ENCODE data around the gene HOXB8. TPM values are rescaled to one million over a fixed set of nuclear protein-coding genes. Genes with fewer than 3 reads are reported as not detected.

HOXB8 gene
- total RNA-seq, 4 donors from 2014 or later = 0.75 TPM; not detected in 3

DNA sequence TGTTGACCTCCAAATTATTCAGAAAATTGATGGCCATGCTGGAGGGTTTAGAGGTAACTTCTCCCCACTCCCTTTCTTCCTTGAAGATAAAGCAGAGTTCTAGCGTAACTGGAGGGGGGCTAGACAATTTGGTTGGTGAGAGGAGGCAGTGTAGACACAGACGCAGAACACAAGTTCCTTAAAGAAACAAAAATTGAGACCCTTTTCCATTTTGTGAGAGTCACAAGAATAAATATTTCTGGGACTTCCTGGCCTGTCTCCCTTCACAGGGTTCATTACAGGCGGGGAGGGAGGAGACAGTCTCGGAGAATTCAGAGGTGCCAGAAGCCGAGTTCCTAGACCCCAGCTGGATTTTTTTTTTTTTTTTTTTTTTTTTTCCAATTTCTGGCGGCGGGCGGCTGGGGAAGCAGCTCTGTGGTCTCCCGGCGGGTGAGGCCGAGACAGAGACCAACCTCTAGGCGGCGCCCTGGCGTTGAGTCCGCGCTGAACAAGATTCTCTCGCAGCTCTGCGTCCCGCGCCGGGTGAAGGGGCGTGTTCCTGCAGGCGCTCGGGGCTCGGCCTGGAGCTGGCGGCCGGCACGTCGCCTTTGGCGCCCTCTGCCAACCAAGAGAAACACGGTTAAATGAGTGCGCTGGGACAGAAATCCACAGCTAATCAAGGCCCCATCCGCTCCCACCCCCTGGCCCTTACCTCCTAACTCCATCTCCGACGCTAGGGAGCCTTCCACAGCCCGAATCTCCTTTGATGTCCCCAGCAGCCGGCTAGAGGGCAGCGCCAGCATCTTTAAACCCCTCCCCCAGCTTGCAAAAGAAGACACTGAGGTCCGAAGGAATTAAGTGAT lies 21.3 kb upstream of the HOXB8 start:
- TF ChIP-seq, protein P1, sequence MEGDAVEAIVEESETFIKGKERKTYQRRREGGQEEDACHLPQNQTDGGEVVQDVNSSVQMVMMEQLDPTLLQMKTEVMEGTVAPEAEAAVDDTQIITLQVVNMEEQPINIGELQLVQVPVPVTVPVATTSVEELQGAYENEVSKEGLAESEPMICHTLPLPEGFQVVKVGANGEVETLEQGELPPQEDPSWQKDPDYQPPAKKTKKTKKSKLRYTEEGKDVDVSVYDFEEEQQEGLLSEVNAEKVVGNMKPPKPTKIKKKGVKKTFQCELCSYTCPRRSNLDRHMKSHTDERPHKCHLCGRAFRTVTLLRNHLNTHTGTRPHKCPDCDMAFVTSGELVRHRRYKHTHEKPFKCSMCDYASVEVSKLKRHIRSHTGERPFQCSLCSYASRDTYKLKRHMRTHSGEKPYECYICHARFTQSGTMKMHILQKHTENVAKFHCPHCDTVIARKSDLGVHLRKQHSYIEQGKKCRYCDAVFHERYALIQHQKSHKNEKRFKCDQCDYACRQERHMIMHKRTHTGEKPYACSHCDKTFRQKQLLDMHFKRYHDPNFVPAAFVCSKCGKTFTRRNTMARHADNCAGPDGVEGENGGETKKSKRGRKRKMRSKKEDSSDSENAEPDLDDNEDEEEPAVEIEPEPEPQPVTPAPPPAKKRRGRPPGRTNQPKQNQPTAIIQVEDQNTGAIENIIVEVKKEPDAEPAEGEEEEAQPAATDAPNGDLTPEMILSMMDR (IDR thresholded peaks at IDR 0.05; ENCODE audit: low read depth) = no peak

GRCh38 chr17:48634493-48635208 lies 19.6 kb upstream of the HOXB8 start:
- TF ChIP-seq, protein P1 (IDR thresholded peaks at IDR 0.05; ENCODE audit: low read depth) = no peak

GRCh38 chr17:48633266-48633677 lies 18.2 kb upstream of the HOXB8 start:
- TF ChIP-seq, protein P1 (IDR thresholded peaks at IDR 0.05; ENCODE audit: low read depth) = no peak

- TF ChIP-seq, protein P1 (IDR thresholded peaks at IDR 0.05; ENCODE audit: low read depth) = no peak
These were observed 17.6 kb upstream of the HOXB8 start for GRCh38 chr17:48632579-48633265.

DNA sequence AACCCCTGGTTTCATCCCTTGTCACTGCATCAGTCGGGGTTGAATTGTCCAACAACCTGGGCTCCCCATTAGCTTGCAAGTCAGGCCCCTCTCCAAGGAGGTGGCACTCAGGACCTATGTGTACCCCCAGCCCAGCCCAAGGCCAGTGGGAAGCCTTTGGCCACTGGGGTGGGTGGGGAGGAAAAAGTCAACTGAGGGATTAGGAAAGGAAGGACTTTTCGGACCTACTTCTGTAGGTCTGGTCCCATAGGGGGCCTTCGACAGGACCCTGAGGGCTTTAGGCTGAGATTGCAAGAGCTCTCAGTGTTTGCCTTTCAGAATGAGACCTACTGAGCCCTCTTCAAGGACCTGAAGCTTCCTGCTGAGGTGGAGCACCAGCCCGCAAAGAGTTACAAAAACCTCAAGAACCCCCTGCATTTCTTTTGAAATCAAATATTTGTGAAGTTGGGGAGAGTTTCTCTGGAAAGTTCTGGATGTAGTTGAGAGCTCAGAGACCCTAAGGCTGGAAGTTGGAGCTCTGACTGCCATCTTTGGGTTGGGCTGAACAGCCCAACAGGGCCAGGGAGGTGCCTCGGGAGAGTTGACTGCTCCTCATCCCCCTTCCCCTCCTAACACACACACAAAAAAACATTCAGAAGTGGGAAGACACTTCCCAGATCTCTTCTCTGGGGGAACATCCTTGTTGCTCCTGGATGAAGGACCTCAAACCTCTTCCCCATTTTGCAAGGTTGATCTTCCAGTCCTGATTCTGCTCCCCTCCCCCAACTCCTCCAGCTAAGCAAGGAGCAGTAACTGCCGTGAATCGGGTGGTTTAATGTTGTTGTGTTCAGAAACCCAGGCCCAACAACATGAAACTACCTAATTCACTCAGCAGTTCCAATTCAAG lies 16.8 kb upstream of the HOXB8 start:
- TF ChIP-seq, protein P1 (IDR thresholded peaks at IDR 0.05; ENCODE audit: low read depth) = no peak

DNA sequence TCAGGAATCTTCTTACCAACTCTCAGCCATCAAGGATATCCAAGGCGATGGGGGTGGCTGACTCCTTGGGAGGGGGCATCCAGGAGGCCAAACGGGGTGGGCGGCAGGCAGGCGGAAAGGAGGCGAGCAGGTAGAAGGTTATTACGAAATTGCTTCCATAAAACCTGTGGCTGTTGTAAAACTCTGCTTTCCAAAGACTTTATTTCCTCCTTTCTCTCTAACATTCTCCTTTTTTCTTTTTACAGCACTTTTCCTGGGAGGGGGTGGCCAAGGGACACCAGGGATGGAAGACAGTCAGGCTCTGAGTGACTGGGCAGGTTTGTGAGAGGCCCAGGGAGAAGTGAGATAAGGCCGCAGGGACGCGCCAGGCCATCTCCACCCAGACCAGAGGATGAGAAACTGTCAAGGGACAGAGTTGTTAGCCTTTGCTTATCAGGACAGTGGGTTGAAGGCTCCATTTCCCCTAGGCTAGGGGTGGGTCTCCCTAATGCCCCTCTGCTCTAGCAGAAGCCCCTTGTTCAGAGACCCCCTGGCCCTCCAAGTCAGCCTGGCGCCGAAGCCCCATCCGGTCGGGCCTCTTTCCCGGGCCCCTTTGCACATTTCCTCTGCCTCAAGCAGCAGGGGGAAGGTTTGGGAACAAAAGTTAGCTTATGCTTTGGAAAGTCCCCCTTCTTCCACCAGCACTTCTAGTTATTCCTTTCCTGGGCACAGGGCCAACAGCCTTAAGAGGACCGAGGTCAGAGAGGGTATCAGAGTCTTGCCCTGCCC lies 16.0 kb upstream of the HOXB8 start:
- TF ChIP-seq, protein P1 (IDR thresholded peaks at IDR 0.05; ENCODE audit: low read depth) = no peak
